Trophoblast cell (in vitro differentiated cells and primary cell): ENCODE results near the gene PIH1D1.

ENCODE experiments used
- DNase-seq, 2 donors: peaks; one replicate each; pipeline ENCODE4 v3.0.0-alpha.2; 2016
- H2AFZ ChIP-seq: 2 replicates; pipeline ENCODE4 v1.6.1; 2013; ENCODE audit warnings: low read length, moderate library complexity, mild to moderate bottlenecking; ENCODE audit not compliant: insufficient read depth, poor library complexity
- H2AK5ac ChIP-seq: 2 replicates; pipeline ENCODE4 v1.6.1; 2013; ENCODE audit warnings: mild to moderate bottlenecking, low read length
- H2BK120ac ChIP-seq: 2 replicates; pipeline ENCODE4 v1.6.1; 2013; ENCODE audit warnings: low read length, mild to moderate bottlenecking, moderate library complexity; ENCODE audit not compliant: insufficient read depth, poor library complexity
- H2BK12ac ChIP-seq: 2 replicates; pipeline ENCODE4 v1.6.1; 2013; ENCODE audit warnings: mild to moderate bottlenecking, low read length, moderate library complexity
- H2BK5ac ChIP-seq: 2 replicates; pipeline ENCODE4 v1.6.1; 2013; ENCODE audit warnings: low read length, low read depth, moderate library complexity, mild to moderate bottlenecking; ENCODE audit not compliant: poor library complexity
- H3K14ac ChIP-seq: 2 replicates; pipeline ENCODE4 v1.6.1; 2013; ENCODE audit warnings: mild to moderate bottlenecking, low read length
- H3K18ac ChIP-seq: 2 replicates; pipeline ENCODE4 v1.6.1; 2013; ENCODE audit warnings: mild to moderate bottlenecking, low read length
- H3K23ac ChIP-seq: 2 replicates; pipeline ENCODE4 v1.6.1; 2013; ENCODE audit warnings: low read length
- H3K27ac ChIP-seq: 2 replicates; pipeline ENCODE4 v1.5.1; 2013; ENCODE audit warnings: low read depth, mild to moderate bottlenecking, inconsistent platforms, low read length, moderate library complexity
- H3K27me3 ChIP-seq: 2 replicates; pipeline ENCODE4 v1.6.1; 2013; ENCODE audit warnings: inconsistent platforms, mild to moderate bottlenecking, low read length, moderate library complexity; ENCODE audit not compliant: insufficient read depth
- H3K36me3 ChIP-seq, 2 experiments: 1 replicate in 1 of 2; 2 replicates in 1 of 2; pipeline ENCODE4 v1.6.1; 2013; ENCODE audit warnings: low read length in 2 of 2, mild to moderate bottlenecking in 2 of 2, moderate library complexity in 1 of 2; ENCODE audit not compliant: insufficient read depth in 2 of 2, control insufficient read depth in 1 of 2
- H3K4ac ChIP-seq: 2 replicates; pipeline ENCODE4 v1.6.1; 2013; ENCODE audit warnings: low read depth, mild to moderate bottlenecking, low read length, moderate library complexity
- H3K4me1 ChIP-seq, 2 experiments: 1 replicate in 1 of 2; 2 replicates in 1 of 2; pipeline ENCODE4 v1.6.1; 2013; ENCODE audit warnings: low read length in 2 of 2, mild to moderate bottlenecking in 2 of 2, moderate library complexity in 1 of 2; ENCODE audit not compliant: insufficient read depth in 2 of 2, control insufficient read depth in 1 of 2
- H3K4me2 ChIP-seq: 2 replicates; pipeline ENCODE4 v1.6.1; 2013; ENCODE audit warnings: inconsistent platforms, mild to moderate bottlenecking, low read length, moderate library complexity
- H3K4me3 ChIP-seq: 2 replicates; pipeline ENCODE4 v1.5.1; 2013; ENCODE audit warnings: mild to moderate bottlenecking, low read depth, low read length, inconsistent platforms
- H3K79me1 ChIP-seq: one replicate; pipeline ENCODE4 v1.6.1; 2013; ENCODE audit warnings: low read length
- H3K79me2 ChIP-seq: 2 replicates; pipeline ENCODE4 v1.6.1; 2013; ENCODE audit warnings: low read length, mild to moderate bottlenecking; ENCODE audit not compliant: control insufficient read depth, insufficient read depth, poor library complexity
- H3K9ac ChIP-seq: 2 replicates; pipeline ENCODE4 v1.6.1; 2013; ENCODE audit warnings: mild to moderate bottlenecking, low read length
- H3K9me3 ChIP-seq: 2 replicates; pipeline ENCODE4 v1.6.1; 2013; ENCODE audit warnings: low read depth, mild to moderate bottlenecking, control low read depth, inconsistent platforms, low read length; ENCODE audit not compliant: insufficient read depth
- H4K12ac ChIP-seq: 2 replicates; pipeline ENCODE4 v1.6.1; 2013; ENCODE audit warnings: low read depth, mild to moderate bottlenecking, low read length, moderate library complexity
- H4K8ac ChIP-seq: 2 replicates; pipeline ENCODE4 v1.6.1; 2013; ENCODE audit warnings: low read depth, mild to moderate bottlenecking, low read length, moderate library complexity
- H4K91ac ChIP-seq: one replicate; pipeline ENCODE4 v1.6.1; 2013; ENCODE audit warnings: low read depth, mild to moderate bottlenecking, low read length, moderate library complexity
- WGBS: extraction: QIAGEN DNeasy Blood & Tissue Kit; methylation state at CpG from one replicate; pipeline ENCODE4 v1.1.7; 2013; ENCODE audit warnings: missing lambda C conversion rate; ENCODE audit not compliant: insufficient read length, insufficient coverage; ENCODE audit errors: extremely low coverage; 5-methylcytosine and 5-hydroxymethylcytosine counted together

PIH1D1 gene

GRCh38 chr19:49470615-49470978 is 19.0 kb upstream of the PIH1D1 start:
- H3K23ac ChIP-seq: no peak overlapping the region
- H3K4me3 ChIP-seq: no peak overlapping the region
- H3K4me1 ChIP-seq: no peaks in the 10 kb centered on the region
- no peak overlapping the region for H2AK5ac ChIP-seq
- H4K12ac ChIP-seq: no peak overlapping the region
- H3K79me2 ChIP-seq: no peaks in the 10 kb centered on the region
- no peak overlapping the region for H3K4me2 ChIP-seq
- H4K91ac ChIP-seq: no peak overlapping the region
- no CpG with 5 or more reads among the region's 8 CpGs for WGBS
- peaks cover 24 to 31% of the 10 kb centered on the region in 2 experiments for H3K36me3 ChIP-seq
- H3K14ac ChIP-seq: no peak overlapping the region
- no peak overlapping the region for H3K4ac ChIP-seq
- H3K79me1 ChIP-seq: no peaks in the 10 kb centered on the region
- no peak overlapping the region for H3K9ac ChIP-seq
- no peak overlapping the region for H3K18ac ChIP-seq
- H3K27ac ChIP-seq: no peak overlapping the region
- no peaks in the 10 kb centered on the region for H3K9me3 ChIP-seq
- H2BK120ac ChIP-seq: no peak overlapping the region
- no peak for DNase-seq
- no peak overlapping the region for H2AFZ ChIP-seq
- H2BK12ac ChIP-seq: no peak overlapping the region
- H4K8ac ChIP-seq: no peak overlapping the region
- no peaks in the 10 kb centered on the region for H3K27me3 ChIP-seq
- H2BK5ac ChIP-seq: no peak overlapping the region

- H3K4ac ChIP-seq: no peak overlapping the region
- no peaks in the 10 kb centered on the region for H3K79me2 ChIP-seq
- no peak overlapping the region for H4K8ac ChIP-seq
- no peak overlapping the region for H3K9ac ChIP-seq
- no peak overlapping the region for H2BK12ac ChIP-seq
- no peaks in the 10 kb centered on the region for H3K9me3 ChIP-seq
- H2BK5ac ChIP-seq: no peak overlapping the region
- no peak overlapping the region for H4K12ac ChIP-seq
- no peak overlapping the region for H2AFZ ChIP-seq
- H3K27me3 ChIP-seq: no peaks in the 10 kb centered on the region
- H3K27ac ChIP-seq: no peak overlapping the region
- no peaks in the 10 kb centered on the region for H3K4me1 ChIP-seq
- H3K23ac ChIP-seq: no peak overlapping the region
- H2AK5ac ChIP-seq: no peak overlapping the region
- H3K18ac ChIP-seq: no peak overlapping the region
- H4K91ac ChIP-seq: no peak overlapping the region
- H3K4me2 ChIP-seq: no peak overlapping the region
- H2BK120ac ChIP-seq: no peak overlapping the region
- DNase-seq: no peak
- no peaks in the 10 kb centered on the region for H3K79me1 ChIP-seq
- WGBS: no CpG with 5 or more reads among the region's 25 CpGs
- no peak overlapping the region for H3K4me3 ChIP-seq
- no peak overlapping the region for H3K14ac ChIP-seq
- H3K36me3 ChIP-seq: peaks cover 27 to 37% of the 10 kb centered on the region in 2 experiments
Measured at GRCh38 chr19:49469828-49470614, 18.4 kb upstream of the PIH1D1 start.

- DNase-seq: peak; percentile 27 to 60
- Histone ChIP-seq H3K36me3 (peaks cover 36 to 48% of the 10 kb centered on the region in 2 experiments), H3K23ac (no peak overlapping the region), H3K79me2 (no peaks in the 10 kb centered on the region), H3K18ac (no peak overlapping the region), H3K4me1 (no peaks in the 10 kb centered on the region), H3K9me3 (no peaks in the 10 kb centered on the region), H2AFZ (no peak overlapping the region), H2BK5ac (no peak overlapping the region), H4K8ac (no peak overlapping the region), H4K12ac (no peak overlapping the region), H3K27me3 (no peaks in the 10 kb centered on the region), H3K4ac (no peak overlapping the region), H3K4me2 (no peak overlapping the region), H2AK5ac (no peak overlapping the region), H3K9ac (no peak overlapping the region), H3K4me3 (peak overlapping the region; percentile 9), H3K79me1 (no peaks in the 10 kb centered on the region), H3K14ac (no peak overlapping the region), H4K91ac (no peak overlapping the region), H3K27ac (no peak overlapping the region), H2BK120ac (no peak overlapping the region), H2BK12ac (no peak overlapping the region)
- no CpG with 5 or more reads among the region's 15 CpGs for WGBS
Measured at GRCh38 chr19:49468746-49469447, 17.3 kb upstream of the PIH1D1 start.

GRCh38 chr19:49468199-49468598 is 16.6 kb upstream of the PIH1D1 start:
- DNase-seq: peak; percentile 59 to 61
- no peak overlapping the region for H3K18ac ChIP-seq
- H3K27ac ChIP-seq: no peak overlapping the region
- H4K8ac ChIP-seq: no peak overlapping the region
- no peak overlapping the region for H3K4me2 ChIP-seq
- H3K4me3 ChIP-seq: peak overlapping the region; percentile 47
- no peak overlapping the region for H4K91ac ChIP-seq
- H2AK5ac ChIP-seq: no peak overlapping the region
- no peaks in the 10 kb centered on the region for H3K79me2 ChIP-seq
- H3K9ac ChIP-seq: no peak overlapping the region
- no peak overlapping the region for H3K23ac ChIP-seq
- H3K14ac ChIP-seq: no peak overlapping the region
- H3K36me3 ChIP-seq: peaks cover 38 to 50% of the 10 kb centered on the region in 2 experiments
- H3K9me3 ChIP-seq: no peaks in the 10 kb centered on the region
- H3K79me1 ChIP-seq: no peaks in the 10 kb centered on the region
- no peak overlapping the region for H2AFZ ChIP-seq
- H2BK12ac ChIP-seq: no peak overlapping the region
- H3K4ac ChIP-seq: no peak overlapping the region
- no peaks in the 10 kb centered on the region for H3K27me3 ChIP-seq
- H2BK120ac ChIP-seq: no peak overlapping the region
- no peak overlapping the region for H4K12ac ChIP-seq
- H2BK5ac ChIP-seq: no peak overlapping the region
- WGBS: no CpG with 5 or more reads among the region's 19 CpGs
- H3K4me1 ChIP-seq: no peaks in the 10 kb centered on the region
